Liver (tissue), 3 donors: ENCODE data around the gene CBX8.

Experiments used
- CTCF ChIP-seq: fragments of 150-350 bp; IDR thresholded peaks from 2 replicates; pipeline ENCODE4 v1.5.1; 2017; ENCODE audit warnings: improper control_type of control experiment, low read depth, low read length; ENCODE audit not compliant: missing input control
- SP1 ChIP-seq: IDR thresholded peaks from 2 replicates; pipeline ENCODE4 v1.6.1; 2018; ENCODE audit warnings: antibody characterized with exemption, mild to moderate bottlenecking
- YY1 ChIP-seq: IDR thresholded peaks from 2 replicates; pipeline ENCODE4 v1.6.1; 2016; ENCODE audit warnings: antibody characterized with exemption, mild to moderate bottlenecking
- donor health status: healthy.
- donor health status: healthy.

- TF ChIP-seq CTCF (no peak), SP1 (no peak), YY1 (no peak)
Observed at GRCh38 chr17:79803421-79803996, 6.6 kb upstream of the CBX8 start.
